ENCODE data around the gene FAHD1.

DNA sequence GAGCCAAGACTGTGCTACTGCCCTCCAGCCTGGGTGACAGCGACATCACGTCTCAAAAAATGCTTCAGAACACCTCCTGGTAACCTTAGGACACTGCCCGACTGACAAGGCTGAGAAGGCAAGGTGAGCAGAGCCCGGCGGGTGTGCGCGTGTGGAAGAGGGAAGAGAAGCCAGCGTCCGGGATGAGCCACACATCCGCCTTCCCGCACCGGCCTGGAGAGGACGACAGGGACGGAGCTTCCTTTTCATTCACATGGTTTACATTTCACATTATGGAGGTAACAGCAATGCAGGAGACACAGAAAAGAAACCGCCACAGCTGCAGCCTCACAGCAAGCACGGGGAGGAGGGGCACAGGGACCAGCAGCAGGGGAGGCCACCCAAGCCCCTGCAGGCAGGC, 16.9 kb upstream of the FAHD1 start:
- no peak for TF ChIP-seq MCM3 (IDR thresholded peaks at IDR 0.05)
- no peak for TF ChIP-seq POLR2AphosphoS5 (IDR thresholded peaks at IDR 0.05; ENCODE audit: control insufficient read depth, insufficient read depth, low read depth, low read length)
- TF ChIP-seq BHLHE40 (IDR thresholded peaks at IDR 0.05; ENCODE audit: low read length), result no peak
- TF ChIP-seq PHF20 (IDR thresholded peaks at IDR 0.05; ENCODE audit: partially characterized antibody), result no peak
- TF ChIP-seq CEBPB (tag; IDR thresholded peaks at IDR 0.05), result no peak
- TF ChIP-seq CHD2 (IDR thresholded peaks at IDR 0.05; ENCODE audit: low read depth, low read length), result no peak
- TF ChIP-seq, protein P1, sequence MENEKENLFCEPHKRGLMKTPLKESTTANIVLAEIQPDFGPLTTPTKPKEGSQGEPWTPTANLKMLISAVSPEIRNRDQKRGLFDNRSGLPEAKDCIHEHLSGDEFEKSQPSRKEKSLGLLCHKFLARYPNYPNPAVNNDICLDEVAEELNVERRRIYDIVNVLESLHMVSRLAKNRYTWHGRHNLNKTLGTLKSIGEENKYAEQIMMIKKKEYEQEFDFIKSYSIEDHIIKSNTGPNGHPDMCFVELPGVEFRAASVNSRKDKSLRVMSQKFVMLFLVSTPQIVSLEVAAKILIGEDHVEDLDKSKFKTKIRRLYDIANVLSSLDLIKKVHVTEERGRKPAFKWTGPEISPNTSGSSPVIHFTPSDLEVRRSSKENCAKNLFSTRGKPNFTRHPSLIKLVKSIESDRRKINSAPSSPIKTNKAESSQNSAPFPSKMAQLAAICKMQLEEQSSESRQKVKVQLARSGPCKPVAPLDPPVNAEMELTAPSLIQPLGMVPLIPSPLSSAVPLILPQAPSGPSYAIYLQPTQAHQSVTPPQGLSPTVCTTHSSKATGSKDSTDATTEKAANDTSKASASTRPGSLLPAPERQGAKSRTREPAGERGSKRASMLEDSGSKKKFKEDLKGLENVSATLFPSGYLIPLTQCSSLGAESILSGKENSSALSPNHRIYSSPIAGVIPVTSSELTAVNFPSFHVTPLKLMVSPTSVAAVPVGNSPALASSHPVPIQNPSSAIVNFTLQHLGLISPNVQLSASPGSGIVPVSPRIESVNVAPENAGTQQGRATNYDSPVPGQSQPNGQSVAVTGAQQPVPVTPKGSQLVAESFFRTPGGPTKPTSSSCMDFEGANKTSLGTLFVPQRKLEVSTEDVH (IDR thresholded peaks at IDR 0.05; ENCODE audit: low read depth, partially characterized antibody), result no peak
- no peak for TF ChIP-seq DPF2 (IDR thresholded peaks at IDR 0.05)
- TF ChIP-seq HNRNPK (IDR thresholded peaks at IDR 0.05; ENCODE audit: low read depth, low read length, poor library complexity, severe bottlenecking), result no peak
- no peak for TF ChIP-seq HMGXB4 (CRISPR knock-in tag; IDR thresholded peaks at IDR 0.05)
- TF ChIP-seq EHMT2 (IDR thresholded peaks at IDR 0.05), result no peak

All from K562 (cell line).